ENCODE results near the gene MMP20. TPM values are rescaled to one million over a fixed set of nuclear protein-coding genes. Genes with fewer than 3 reads are reported as not detected.

MMP20 gene
- total RNA-seq, 1 donor from 2014 or later = not detected

GRCh38 chr11:102592634-102593581 lies 32.2 kb downstream of the MMP20 start:
- peak; percentile 11 to 54 for DNase-seq (ENCODE audit: low read depth in 2 of 2)

GRCh38 chr11:102592131-102592530 lies 33.0 kb downstream of the MMP20 start:
- DNase-seq (ENCODE audit: low read depth in 2 of 2) = no peak

- no peak for DNase-seq (ENCODE audit: low read depth in 2 of 2)
These were observed 33.9 kb downstream of the MMP20 start for GRCh38 chr11:102591160-102591718.

GRCh38 chr11:102590276-102591049 lies 34.7 kb downstream of the MMP20 start:
- no peak for DNase-seq (ENCODE audit: low read depth in 2 of 2)

- DNase-seq (ENCODE audit: low read depth in 2 of 2) = no peak
These were observed 36.1 kb downstream of the MMP20 start for GRCh38 chr11:102589047-102589459.

GRCh38 chr11:102587722-102588121 lies 37.4 kb downstream of the MMP20 start:
- no peak for DNase-seq (ENCODE audit: low read depth in 2 of 2)

- no peak for DNase-seq (ENCODE audit: low read depth in 2 of 2)
These were observed 41.8 kb downstream of the MMP20 start for GRCh38 chr11:102583141-102583873.

GRCh38 chr11:102582140-102582539 lies 43.0 kb downstream of the MMP20 start:
- DNase-seq (ENCODE audit: low read depth in 2 of 2) = no peak

GRCh38 chr11:102581066-102581465 lies 44.1 kb downstream of the MMP20 start:
- DNase-seq (ENCODE audit: low read depth in 2 of 2) = no peak

GRCh38 chr11:102580185-102580951 lies 44.8 kb downstream of the MMP20 start:
- DNase-seq (ENCODE audit: low read depth in 2 of 2) = no peak

GRCh38 chr11:102577723-102578122 lies 47.4 kb downstream of the MMP20 start:
- DNase-seq (ENCODE audit: low read depth in 2 of 2) = no peak

GRCh38 chr11:102577182-102577581 lies 48.0 kb downstream of the MMP20 start:
- no peak for DNase-seq (ENCODE audit: low read depth in 2 of 2)

GRCh38 chr11:102576350-102576749 lies 48.8 kb downstream of the MMP20 start:
- peak in 1 of 2 donors; percentile 7 for DNase-seq (ENCODE audit: low read depth in 2 of 2)

- DNase-seq (ENCODE audit: low read depth in 2 of 2) = no peak
These were observed 50.1 kb downstream of the MMP20 start for GRCh38 chr11:102575012-102575411.

GRCh38 chr11:102573851-102574250 lies 51.3 kb downstream of the MMP20 start:
- DNase-seq (ENCODE audit: low read depth in 2 of 2) = peak in 1 of 2 donors; percentile 44

- no peak for DNase-seq (ENCODE audit: low read depth in 2 of 2)
These were observed 52.4 kb downstream of the MMP20 start for GRCh38 chr11:102572554-102573220.

GRCh38 chr11:102568851-102569250 lies 56.3 kb downstream of the MMP20 start:
- DNase-seq (ENCODE audit: low read depth in 2 of 2) = no peak

- DNase-seq (ENCODE audit: low read depth in 2 of 2) = no peak
These were observed 59.0 kb downstream of the MMP20 start for GRCh38 chr11:102566112-102566511.

GRCh38 chr11:102564110-102564509 lies 61.0 kb downstream of the MMP20 start:
- DNase-seq (ENCODE audit: low read depth in 2 of 2) = peak in 1 of 2 donors; percentile 75

- no peak for DNase-seq (ENCODE audit: low read depth in 2 of 2)
These were observed 63.5 kb downstream of the MMP20 start for GRCh38 chr11:102561636-102562035.
